ENCODE results near the gene AHI1.

GRCh38 chr6:135325624-135326424, 171.7 kb downstream of the AHI1 start:
- no peak for TF ChIP-seq SMC3 (IDR thresholded peaks at IDR 0.05; ENCODE audit: borderline replicate concordance, low read length)
- no peak for TF ChIP-seq ZNF592 (IDR thresholded peaks at IDR 0.05)
- TF ChIP-seq CTCF (IDR thresholded peaks at IDR 0.05 in 2 of 3, conservative IDR thresholded peaks at IDR 0.05 in 1 of 3; ENCODE audit: control insufficient read depth in 2 of 3, extremely low read depth in 1 of 3, insufficient read depth in 1 of 3, low read depth in 3 of 3, low read length in 3 of 3), result no peak
- no peak for TF ChIP-seq SUPT20H (IDR thresholded peaks at IDR 0.05; ENCODE audit: borderline replicate concordance, control insufficient read depth, low read depth, low read length)
- no peak for TF ChIP-seq CHD1 (IDR thresholded peaks at IDR 0.05; ENCODE audit: low read depth, low read length)

Measured in GM12878 (cell line).